HepG2 (cell line): ENCODE data around the gene MEGF6. TPM values are rescaled to one million over a fixed set of nuclear protein-coding genes. Genes with fewer than 3 reads are reported as not detected.
A peak's percentile ranks its signal among the peaks of the same experiment; 100 is the strongest.

Experiments
- BORCS8-MEF2B ChIP-seq: sonication (generic); formaldehyde crosslinking; IDR thresholded peaks from 2 replicates; pipeline ENCODE4 v1.8.0; 2022; ENCODE audit warnings: mild to moderate bottlenecking, missing genetic modification reagents
- CENPT ChIP-seq: sonication (generic); formaldehyde crosslinking; IDR thresholded peaks from 2 replicates; pipeline ENCODE4 v1.8.0; 2022; ENCODE audit warnings: low read depth, mild to moderate bottlenecking, moderate library complexity, missing genetic modification reagents
- DRAP1 ChIP-seq: IDR thresholded peaks from 2 replicates; pipeline ENCODE4 v1.6.1; 2016; ENCODE audit warnings: missing genetic modification reagents, missing compliant biosample characterization
- GTF3A ChIP-seq: sonication (generic); formaldehyde crosslinking; conservative IDR thresholded peaks from 2 replicates; pipeline ENCODE4 v1.4.0; 2020; ENCODE audit warnings: mild to moderate bottlenecking, missing genetic modification reagents
- HNRNPL ChIP-seq: fragments of 200-400 bp; formaldehyde crosslinking; IDR thresholded peaks from 2 replicates; pipeline ENCODE4 v1.6.1; 2017; ENCODE audit warnings: mild to moderate bottlenecking, low read depth, low read length
- KLF11 ChIP-seq: IDR thresholded peaks from 2 replicates; pipeline ENCODE4 v1.6.1; 2016; ENCODE audit warnings: missing compliant biosample characterization
- MBD4 ChIP-seq: IDR thresholded peaks from 2 replicates; pipeline ENCODE4 v1.6.1; 2012; ENCODE audit warnings: low read length, inconsistent platforms, borderline replicate concordance
- MEF2D ChIP-seq: sonication (generic); formaldehyde crosslinking; IDR thresholded peaks from 2 replicates; pipeline ENCODE4 v1.5.1; 2020; ENCODE audit warnings: mild to moderate bottlenecking, missing genetic modification reagents
- NFE2L1 ChIP-seq: sonication (generic); formaldehyde crosslinking; IDR thresholded peaks from 2 replicates; pipeline ENCODE4 v1.4.0; 2020; ENCODE audit warnings: missing genetic modification reagents, mild to moderate bottlenecking, borderline replicate concordance
- NFKB2 ChIP-seq: sonication (generic); formaldehyde crosslinking; IDR thresholded peaks from 2 replicates; pipeline ENCODE4 v1.4.0; 2020; ENCODE audit warnings: missing genetic modification reagents, borderline replicate concordance
- NR2F6 ChIP-seq, 2 experiments: IDR thresholded peaks; 2 replicates each; pipeline ENCODE4 v1.6.1; 2016; ENCODE audit warnings: antibody characterized with exemption in 1 of 2, mild to moderate bottlenecking in 1 of 2
- REL ChIP-seq: sonication (generic); formaldehyde crosslinking; conservative IDR thresholded peaks from 2 replicates; pipeline ENCODE4 v1.8.0; 2022; ENCODE audit warnings: mild to moderate bottlenecking, missing genetic modification reagents, moderate library complexity
- RFXAP ChIP-seq: sonication (generic); formaldehyde crosslinking; IDR thresholded peaks from 2 replicates; pipeline ENCODE4 v1.4.0; 2020; ENCODE audit warnings: missing genetic modification reagents, borderline replicate concordance
- RXRA ChIP-seq: sonication (generic); formaldehyde crosslinking; IDR thresholded peaks from 2 replicates; pipeline ENCODE4 v1.5.1; 2020; ENCODE audit warnings: missing genetic modification reagents
- TFE3 ChIP-seq: IDR thresholded peaks from 2 replicates; pipeline ENCODE4 v1.6.1; 2016
- ZBTB7A ChIP-seq: sonication (generic); formaldehyde crosslinking; IDR thresholded peaks from 2 replicates; pipeline ENCODE4 v1.8.0; 2022; ENCODE audit warnings: mild to moderate bottlenecking, missing genetic modification reagents
- ZNF124 ChIP-seq: sonication (generic); formaldehyde crosslinking; IDR thresholded peaks from 2 replicates; pipeline ENCODE4 v1.4.0; 2020; ENCODE audit warnings: missing genetic modification reagents
- ZNF235 ChIP-seq: sonication (generic); formaldehyde crosslinking; IDR thresholded peaks from 2 replicates; pipeline ENCODE4 v1.8.1; 2023; ENCODE audit warnings: mild to moderate bottlenecking, missing genetic modification reagents, borderline replicate concordance
- ZNF547 ChIP-seq: sonication (generic); formaldehyde crosslinking; IDR thresholded peaks from 2 replicates; pipeline ENCODE4 v1.5.1; 2020; ENCODE audit warnings: mild to moderate bottlenecking, missing genetic modification reagents
- ZNF747 ChIP-seq: sonication (generic); formaldehyde crosslinking; IDR thresholded peaks from 2 replicates; pipeline ENCODE4 v1.8.1; 2023; ENCODE audit warnings: missing genetic modification reagents, mild to moderate bottlenecking, borderline replicate concordance
- ZNF75D ChIP-seq: sonication (generic); formaldehyde crosslinking; IDR thresholded peaks from 2 replicates; pipeline ENCODE4 v1.8.1; 2023; ENCODE audit warnings: missing genetic modification reagents, mild to moderate bottlenecking, borderline replicate concordance
- polyA plus RNA-seq, 8 experiments: library from polyadenylated mRNA; depleted of rRNA in 3 of 8; stranded (reverse) in 7 of 8; unstranded in 1 of 8; fragments of >200 nt; fragmentation: Illumina TruSeq in 4 of 8; extraction: Trizol in 4 of 8; gene quantifications; 2 replicates each; pipeline versions ENCODE4 v1.2.1 to v1.2.3, GENCODE V29; 2011 to 2016; ENCODE audit warnings: low read depth in 4 of 8, missing spikeins in 1 of 8, mixed read lengths in 1 of 8; ENCODE audit not compliant: insufficient read depth in 1 of 8
- total RNA-seq, 5 experiments: library from RNA; depleted of rRNA; stranded (reverse); fragments of >200 nt; fragmentation: Illumina TruSeq; extraction: Trizol; gene quantifications; 2 replicates each; pipeline ENCODE4 v1.2.3, GENCODE V29; 2016; ENCODE audit warnings: low read depth in 1 of 5
- TF ChIP-seq, protein P1 (sequence below): sonication (generic); formaldehyde crosslinking; IDR thresholded peaks from 2 replicates; pipeline ENCODE4 v1.4.0; 2020; ENCODE audit warnings: missing genetic modification reagents
- TF ChIP-seq, protein P2 (sequence below): sonication (generic); formaldehyde crosslinking; IDR thresholded peaks from 2 replicates; pipeline ENCODE4 v1.5.1; 2020; ENCODE audit warnings: mild to moderate bottlenecking, moderate library complexity, missing genetic modification reagents
- TF ChIP-seq, protein P3 (sequence below): sonication (generic); formaldehyde crosslinking; IDR thresholded peaks from 2 replicates; pipeline ENCODE4 v1.8.1; 2023; ENCODE audit warnings: missing genetic modification reagents, inconsistent platforms, borderline replicate concordance

MEGF6 gene
- total and polyA plus RNA-seq, 2 of the 13 experiments (the other 11 are each of a cell fraction or from before 2014, with no cell fraction given) = 1.9 TPM

DNA sequence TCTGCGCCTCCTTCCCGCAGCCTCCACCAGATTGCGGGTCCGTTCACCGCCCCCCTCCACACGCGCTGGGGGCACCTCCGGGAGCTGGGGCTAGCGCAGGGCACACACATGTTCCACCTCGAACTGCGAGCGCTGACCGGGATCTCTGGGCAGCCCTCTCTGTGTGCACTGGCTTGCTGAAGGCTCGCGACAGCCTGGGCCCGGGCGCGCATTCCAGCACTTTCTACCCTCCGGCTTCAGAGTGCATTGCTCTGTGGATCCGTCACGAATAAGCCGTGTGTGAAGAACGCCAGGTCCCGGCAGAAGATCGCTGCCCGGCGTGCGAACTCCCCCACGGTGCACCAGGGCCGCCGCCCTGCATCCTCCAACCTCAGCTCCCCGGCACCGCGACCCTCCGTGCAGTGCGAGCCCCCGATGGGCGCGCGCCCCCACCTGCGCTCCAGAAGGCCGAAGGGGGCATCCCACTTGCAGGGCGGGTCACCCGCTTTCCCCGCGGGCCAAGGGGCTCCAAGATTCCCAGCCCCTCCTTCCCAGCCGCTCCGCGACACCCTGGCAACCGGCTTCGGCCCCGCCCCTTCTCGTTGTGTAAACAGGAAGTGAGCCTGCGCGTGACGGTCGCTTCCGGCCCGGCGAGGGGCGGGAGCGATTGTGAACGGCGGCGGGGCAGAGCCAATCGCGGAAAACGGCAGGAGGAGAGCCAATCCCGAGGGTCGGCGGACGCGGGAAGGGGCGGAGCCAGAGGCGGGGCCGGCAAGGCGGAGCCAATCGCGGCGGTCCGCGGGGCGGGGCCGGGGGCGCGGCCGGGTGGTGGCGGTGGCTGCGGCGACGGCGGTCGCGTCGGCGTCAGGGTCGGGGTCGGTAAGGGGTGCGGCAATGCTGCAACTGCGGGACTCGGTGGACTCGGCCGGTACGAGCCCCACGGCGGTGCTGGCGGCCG, 13.2 kb upstream of the MEGF6 start, which contains the start of gene TPRG1L (continued):
- TF ChIP-seq TFE3 (CRISPR knock-in tag) = peak; percentile 96
- no peak for TF ChIP-seq ZNF235
- no peak for TF ChIP-seq GTF3A (CRISPR knock-in tag)
- peak; percentile 54; the same call in 1 of the 2 replicates for TF ChIP-seq DRAP1 (CRISPR knock-in tag)
- TF ChIP-seq ZNF747 (CRISPR knock-in tag) = no peak
- 0 out of 2 replicates have a peak, but pooled peaks have one; percentile 70 for TF ChIP-seq MEF2D (CRISPR knock-in tag)
- TF ChIP-seq REL (CRISPR knock-in tag) = 0 out of 2 replicates have a peak, but pooled peaks have one; percentile 36
- TF ChIP-seq KLF11 (CRISPR knock-in tag) = no peak
- TF ChIP-seq, protein P1, sequence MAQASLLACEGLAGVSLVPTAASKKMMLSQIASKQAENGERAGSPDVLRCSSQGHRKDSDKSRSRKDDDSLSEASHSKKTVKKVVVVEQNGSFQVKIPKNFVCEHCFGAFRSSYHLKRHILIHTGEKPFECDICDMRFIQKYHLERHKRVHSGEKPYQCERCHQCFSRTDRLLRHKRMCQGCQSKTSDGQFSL (CRISPR knock-in tag) = no peak
- TF ChIP-seq NFKB2 (CRISPR knock-in tag) = peak; percentile 85; the same call in 1 of the 2 replicates
- TF ChIP-seq NR2F6 (IDR thresholded peaks at IDR 0.05) = no peak
- TF ChIP-seq NR2F6 (CRISPR knock-in tag; IDR thresholded peaks at IDR 0.05) = 0 out of 2 replicates have a peak, but pooled peaks have one; percentile 10
- TF ChIP-seq, protein P2, sequence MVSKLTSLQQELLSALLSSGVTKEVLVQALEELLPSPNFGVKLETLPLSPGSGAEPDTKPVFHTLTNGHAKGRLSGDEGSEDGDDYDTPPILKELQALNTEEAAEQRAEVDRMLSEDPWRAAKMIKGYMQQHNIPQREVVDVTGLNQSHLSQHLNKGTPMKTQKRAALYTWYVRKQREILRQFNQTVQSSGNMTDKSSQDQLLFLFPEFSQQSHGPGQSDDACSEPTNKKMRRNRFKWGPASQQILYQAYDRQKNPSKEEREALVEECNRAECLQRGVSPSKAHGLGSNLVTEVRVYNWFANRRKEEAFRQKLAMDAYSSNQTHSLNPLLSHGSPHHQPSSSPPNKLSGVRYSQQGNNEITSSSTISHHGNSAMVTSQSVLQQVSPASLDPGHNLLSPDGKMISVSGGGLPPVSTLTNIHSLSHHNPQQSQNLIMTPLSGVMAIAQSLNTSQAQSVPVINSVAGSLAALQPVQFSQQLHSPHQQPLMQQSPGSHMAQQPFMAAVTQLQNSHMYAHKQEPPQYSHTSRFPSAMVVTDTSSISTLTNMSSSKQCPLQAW (CRISPR knock-in tag) = 0 out of 2 replicates have a peak, but pooled peaks have one; percentile 27
- no peak for TF ChIP-seq HNRNPL
- peak; percentile 10; the same call in 1 of the 2 replicates for TF ChIP-seq BORCS8-MEF2B (CRISPR knock-in tag)
- peak; percentile 35 for TF ChIP-seq RXRA
- peak; percentile 57; the same call in 1 of the 2 replicates for TF ChIP-seq RFXAP
- no peak for TF ChIP-seq MBD4
- TF ChIP-seq, protein P3, sequence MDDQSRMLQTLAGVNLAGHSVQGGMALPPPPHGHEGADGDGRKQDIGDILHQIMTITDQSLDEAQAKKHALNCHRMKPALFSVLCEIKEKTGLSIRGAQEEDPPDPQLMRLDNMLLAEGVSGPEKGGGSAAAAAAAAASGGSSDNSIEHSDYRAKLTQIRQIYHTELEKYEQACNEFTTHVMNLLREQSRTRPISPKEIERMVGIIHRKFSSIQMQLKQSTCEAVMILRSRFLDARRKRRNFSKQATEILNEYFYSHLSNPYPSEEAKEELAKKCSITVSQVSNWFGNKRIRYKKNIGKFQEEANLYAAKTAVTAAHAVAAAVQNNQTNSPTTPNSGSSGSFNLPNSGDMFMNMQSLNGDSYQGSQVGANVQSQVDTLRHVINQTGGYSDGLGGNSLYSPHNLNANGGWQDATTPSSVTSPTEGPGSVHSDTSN = peak; percentile 32; the same call in 1 of the 2 replicates
- TF ChIP-seq ZNF124 (CRISPR knock-in tag) = no peak
- TF ChIP-seq CENPT = no peak
- no peak for TF ChIP-seq NFE2L1 (CRISPR knock-in tag)
- no peak for TF ChIP-seq ZNF75D (CRISPR knock-in tag)
- 0 out of 2 replicates have a peak, but pooled peaks have one; percentile 51 for TF ChIP-seq ZNF547 (CRISPR knock-in tag)
- TF ChIP-seq ZBTB7A (CRISPR knock-in tag) = peak; percentile 79
